ENCODE data around the gene COL4A1. TPM values are rescaled to one million over a fixed set of nuclear protein-coding genes. Genes with fewer than 3 reads are reported as not detected.

Gene COL4A1
- total RNA-seq, 2 experiments from 2014 or later = 0.08 to 0.16 TPM

- H3K27me3 Mint-ChIP-seq = peaks cover 63% of the 10 kb centered on the region
- Histone ChIP-seq H3K27me3 (ENCODE audit: control insufficient read depth in 1 of 2, insufficient read depth in 2 of 2, low read length in 2 of 2) (peaks cover 4 to 9% of the 10 kb centered on the region in 2 experiments), H3K27ac (ENCODE audit: low read depth in 1 of 2, low read length in 2 of 2) (no peak overlapping the region), H3K4me1 (ENCODE audit: insufficient read depth, low read length) (no peaks in the 10 kb centered on the region), H3K9me3 (ENCODE audit: control insufficient read depth in 1 of 2, insufficient read depth in 1 of 2, low read length in 2 of 2) (peaks cover 0 to 10% of the 10 kb centered on the region in 2 experiments), H3K4me3 (ENCODE audit: low read length) (no peak overlapping the region), H3K36me3 (ENCODE audit: insufficient read depth, low read length) (no peaks in the 10 kb centered on the region)
- CTCF ChIA-PET = no interaction called here
- no peaks in the 10 kb centered on the region for H3K9me3 Mint-ChIP-seq
- ATAC-seq (ENCODE audit: poor library complexity) (no peak), DNase-seq (no peak)
- no peak overlapping the region for H3K27ac Mint-ChIP-seq
- no peaks in the 10 kb centered on the region for H3K36me3 Mint-ChIP-seq (ENCODE audit: low read depth)
- no peak overlapping the region for H3K4me3 Mint-ChIP-seq
- no peak for TF ChIP-seq CTCF (IDR thresholded peaks at IDR 0.05)
- intact Hi-C loops (cut with DNase I, micrococcal nuclease) = no loop called here
- POLR2A ChIA-PET = no interaction called here
- no peaks in the 10 kb centered on the region for H3K4me1 Mint-ChIP-seq (ENCODE audit: low read depth)
Measured at GRCh38 chr13:110123041-110123809, 183.7 kb downstream of the COL4A1 start.

GRCh38 chr13:110121422-110122083 lies 185.4 kb downstream of the COL4A1 start:
- Histone ChIP-seq H3K4me3 (ENCODE audit: low read length) (no peak overlapping the region), H3K36me3 (ENCODE audit: insufficient read depth, low read length) (no peaks in the 10 kb centered on the region), H3K4me1 (ENCODE audit: insufficient read depth, low read length) (no peaks in the 10 kb centered on the region), H3K27me3 (ENCODE audit: control insufficient read depth in 1 of 2, insufficient read depth in 2 of 2, low read length in 2 of 2) (peaks cover 13 to 17% of the 10 kb centered on the region in 2 experiments), H3K9me3 (ENCODE audit: control insufficient read depth in 1 of 2, insufficient read depth in 1 of 2, low read length in 2 of 2) (peaks cover 0 to 14% of the 10 kb centered on the region in 2 experiments), H3K27ac (ENCODE audit: low read depth in 1 of 2, low read length in 2 of 2) (no peak overlapping the region)
- Mint-ChIP-seq H3K4me3 (no peak overlapping the region), H3K9me3 (no peaks in the 10 kb centered on the region), H3K4me1 (ENCODE audit: low read depth) (no peaks in the 10 kb centered on the region), H3K36me3 (ENCODE audit: low read depth) (no peaks in the 10 kb centered on the region), H3K27me3 (peaks cover 57% of the 10 kb centered on the region), H3K27ac (no peak overlapping the region)
- DNase-seq (no peak), ATAC-seq (ENCODE audit: poor library complexity) (no peak)
- no peak for TF ChIP-seq CTCF (IDR thresholded peaks at IDR 0.05)
- ChIA-PET CTCF (no interaction called here), POLR2A (no interaction called here)
- intact Hi-C loops (cut with DNase I, micrococcal nuclease) = no loop called here

- ChIA-PET CTCF (no interaction called here), POLR2A (no interaction called here)
- no peak for DNase-seq
- Mint-ChIP-seq H3K9me3 (no peaks in the 10 kb centered on the region), H3K27me3 (peaks cover 54% of the 10 kb centered on the region), H3K4me3 (no peak overlapping the region), H3K36me3 (ENCODE audit: low read depth) (no peaks in the 10 kb centered on the region), H3K4me1 (ENCODE audit: low read depth) (no peaks in the 10 kb centered on the region), H3K27ac (no peak overlapping the region)
- intact Hi-C loops (cut with DNase I, micrococcal nuclease) = loop anchor here (10.0 kb wide), 2 partner anchors 975 to 1795 kb away; no protein-coding TSS in a partner anchor
- peaks cover 19 to 21% of the 10 kb centered on the region in 2 experiments for H3K27me3 ChIP-seq (ENCODE audit: control insufficient read depth in 1 of 2, insufficient read depth in 2 of 2, low read length in 2 of 2)
- H3K9me3 ChIP-seq (ENCODE audit: control insufficient read depth in 1 of 2, insufficient read depth in 1 of 2, low read length in 2 of 2) = peaks cover 0 to 16% of the 10 kb centered on the region in 2 experiments
- no peaks in the 10 kb centered on the region for H3K36me3 ChIP-seq (ENCODE audit: insufficient read depth, low read length)
- no peak overlapping the region for H3K27ac ChIP-seq (ENCODE audit: low read depth in 1 of 2, low read length in 2 of 2)
- H3K4me3 ChIP-seq (ENCODE audit: low read length) = no peak overlapping the region
- TF ChIP-seq CTCF (IDR thresholded peaks at IDR 0.05) = no peak
- H3K4me1 ChIP-seq (ENCODE audit: insufficient read depth, low read length) = peaks cover 3% of the 10 kb centered on the region
- ATAC-seq (ENCODE audit: poor library complexity) = no peak
Measured at GRCh38 chr13:110119935-110120905, 186.7 kb downstream of the COL4A1 start.

Measured in CD4-positive, alpha-beta T cell (primary cell).